EL (cell line): ENCODE results near the gene TIPRL.
A peak's percentile ranks its signal among the peaks of the same experiment; 100 is the strongest.

ENCODE experiments used
- DNase-seq: peaks from one replicate; pipeline ENCODE4 v3.0.0-alpha.2; 2016

The TIPRL gene

DNA sequence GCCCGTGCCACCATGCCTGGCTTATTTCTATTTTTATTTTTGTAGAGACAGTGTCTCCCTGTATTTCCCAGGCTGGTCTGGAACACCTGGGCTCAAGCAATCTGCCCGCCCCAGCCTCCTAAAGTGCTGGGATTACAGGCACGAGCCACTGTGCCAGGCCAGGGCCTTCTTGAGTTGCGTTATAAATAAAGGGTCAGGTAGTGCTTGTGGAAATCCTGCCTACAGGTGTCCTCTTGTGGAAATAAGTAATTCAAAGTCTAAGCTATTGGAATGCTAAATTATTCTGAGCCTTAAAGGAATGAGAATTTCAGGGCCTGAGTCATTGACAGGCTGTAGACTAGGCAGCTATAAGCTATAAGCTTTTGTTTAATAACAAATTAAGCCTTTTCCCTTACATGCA is 38.9 kb downstream of the TIPRL start:
- DNase-seq = no peak

DNA sequence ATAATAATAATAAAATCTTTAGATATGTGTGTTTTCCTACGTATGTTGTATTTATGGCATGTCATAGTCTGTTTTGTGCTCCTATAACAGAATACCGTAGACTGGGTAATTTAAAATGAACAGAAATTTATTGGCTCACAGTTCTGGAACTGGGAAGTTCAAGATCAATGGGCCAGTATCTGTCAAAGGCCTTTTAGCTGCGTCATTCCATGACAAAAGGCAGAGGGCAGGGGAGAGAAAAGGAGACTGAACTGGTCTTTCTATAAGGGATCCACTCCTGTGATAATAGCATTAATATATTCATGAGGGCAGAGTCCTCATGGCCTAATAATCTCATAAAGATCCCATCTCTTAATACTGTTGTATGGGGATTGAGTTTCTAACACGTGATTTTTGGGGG is 39.9 kb downstream of the TIPRL start:
- no peak for DNase-seq

- DNase-seq = no peak
Measured at GRCh38 chr1:168220470-168220871, 41.7 kb downstream of the TIPRL start.

GRCh38 chr1:168221275-168221674 is 42.5 kb downstream of the TIPRL start:
- no peak for DNase-seq

DNA sequence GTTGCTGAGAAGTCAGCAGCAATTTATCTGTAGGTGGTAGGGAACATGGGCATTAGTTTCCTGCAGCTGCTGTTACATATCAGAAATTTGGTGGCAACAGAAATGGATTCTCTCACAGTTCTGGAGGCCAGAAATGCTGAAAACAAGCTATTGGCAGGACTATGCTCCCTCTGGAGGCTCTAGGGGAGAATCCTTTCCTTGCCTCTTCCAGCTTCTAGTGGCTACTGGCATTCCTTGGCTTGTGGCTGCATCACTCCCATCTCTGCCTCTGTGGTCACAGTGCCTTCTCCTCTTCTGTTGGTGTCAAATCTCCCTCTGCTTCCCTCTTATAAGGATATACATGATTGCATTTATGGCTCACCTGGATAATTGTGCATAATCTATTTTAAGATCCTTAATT is 44.5 kb downstream of the TIPRL start:
- DNase-seq = no peak

DNA sequence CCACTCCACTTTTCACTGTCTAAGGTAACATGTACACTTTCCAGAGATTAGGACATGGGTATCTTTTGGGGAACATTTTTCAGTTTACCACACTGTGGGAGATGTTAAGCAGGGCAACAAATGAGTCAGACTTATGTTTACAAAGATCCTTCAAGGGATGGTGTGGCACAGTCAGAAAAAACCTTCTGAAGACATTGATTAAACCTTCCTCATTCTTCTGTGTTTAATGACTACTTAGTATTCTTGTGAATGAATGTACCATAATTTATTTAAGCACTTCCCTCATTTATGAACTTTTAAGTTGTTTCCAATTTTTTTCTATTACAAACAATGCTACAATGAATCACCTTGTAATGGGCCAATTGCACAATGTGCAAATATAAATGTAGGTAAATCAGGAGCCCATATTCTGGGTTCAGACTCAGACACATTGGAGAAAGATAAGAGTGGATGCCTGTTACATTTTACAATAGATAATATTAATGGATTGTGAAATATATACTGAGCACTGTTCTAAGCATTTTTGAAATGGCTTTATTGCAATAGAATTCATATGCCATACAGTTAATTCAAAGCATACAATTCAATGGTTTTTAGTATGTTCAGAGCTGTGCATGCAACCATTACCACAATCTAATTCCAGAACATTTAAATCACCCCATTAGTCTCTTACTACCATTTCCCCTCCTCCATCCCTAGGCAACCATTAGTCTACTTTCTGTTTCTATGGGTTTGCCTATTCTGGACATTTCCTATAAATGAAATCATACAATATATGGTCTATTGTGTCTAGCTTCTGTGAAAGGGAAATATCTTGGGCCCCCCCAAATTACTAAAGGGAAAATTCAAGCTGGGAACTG is 45.1 kb downstream of the TIPRL start:
- DNase-seq = no peak

- DNase-seq = no peak
Measured at GRCh38 chr1:168224991-168225390, 46.2 kb downstream of the TIPRL start.

GRCh38 chr1:168225476-168226190 is 46.9 kb downstream of the TIPRL start, which contains the start of gene SFT2D2:
Gene SFT2D2, plus strand, starts transcription at chr1:168226004. Its CDS starts 76 bp downstream, at chr1:168226080.
- peak; percentile 75 for DNase-seq

GRCh38 chr1:168227620-168228019 is 48.9 kb downstream of the TIPRL start:
- peak; percentile 37 for DNase-seq

- no peak for DNase-seq
Measured at GRCh38 chr1:168229893-168230292, 51.1 kb downstream of the TIPRL start.

DNA sequence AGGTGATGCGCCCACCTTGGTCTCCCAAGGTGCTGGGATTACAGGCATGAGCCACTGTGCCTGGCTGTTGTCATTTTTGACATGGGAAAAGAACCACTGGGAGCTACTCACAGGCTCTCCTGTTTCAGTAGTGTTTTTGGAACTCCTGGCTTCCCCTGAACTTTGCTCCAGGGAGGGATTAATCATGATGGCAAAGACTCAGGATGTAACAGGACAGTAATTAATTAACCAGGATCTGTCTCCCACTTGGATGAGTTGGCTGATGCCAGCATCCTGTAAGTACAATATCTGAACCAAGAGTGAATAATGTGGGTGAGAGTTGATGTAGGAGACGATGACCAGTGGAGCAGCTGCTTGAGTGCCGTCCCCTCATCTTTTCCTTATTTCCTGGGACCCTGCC is 51.9 kb downstream of the TIPRL start:
- DNase-seq = no peak

- DNase-seq = peak; percentile 59
Measured at GRCh38 chr1:168234846-168235547, 56.2 kb downstream of the TIPRL start.

GRCh38 chr1:168235548-168235885 is 56.8 kb downstream of the TIPRL start:
- DNase-seq = no peak

- no peak for DNase-seq
Measured at GRCh38 chr1:168235937-168236336, 57.2 kb downstream of the TIPRL start.

GRCh38 chr1:168236836-168237611 is 58.3 kb downstream of the TIPRL start:
- DNase-seq = no peak

DNA sequence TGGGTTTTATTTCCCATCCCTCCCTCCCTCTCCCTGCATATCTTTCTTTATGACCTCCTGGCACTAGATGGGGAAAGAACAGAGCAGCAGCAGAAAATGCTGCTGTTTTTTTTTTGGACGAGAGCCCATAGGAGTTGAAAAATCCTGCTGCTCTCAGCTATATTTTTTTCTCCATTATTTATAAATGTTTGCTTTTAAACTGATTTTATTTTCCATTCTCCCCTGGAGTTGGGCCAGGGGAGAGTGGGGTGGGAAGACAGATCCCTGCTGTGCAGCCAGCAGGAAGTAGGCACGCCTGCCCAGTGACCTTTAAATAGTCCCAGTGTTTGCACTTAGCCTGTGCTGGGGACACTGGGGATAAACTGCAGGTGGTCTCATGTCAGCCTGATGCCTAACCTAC is 64.4 kb downstream of the TIPRL start:
- no peak for DNase-seq

DNA sequence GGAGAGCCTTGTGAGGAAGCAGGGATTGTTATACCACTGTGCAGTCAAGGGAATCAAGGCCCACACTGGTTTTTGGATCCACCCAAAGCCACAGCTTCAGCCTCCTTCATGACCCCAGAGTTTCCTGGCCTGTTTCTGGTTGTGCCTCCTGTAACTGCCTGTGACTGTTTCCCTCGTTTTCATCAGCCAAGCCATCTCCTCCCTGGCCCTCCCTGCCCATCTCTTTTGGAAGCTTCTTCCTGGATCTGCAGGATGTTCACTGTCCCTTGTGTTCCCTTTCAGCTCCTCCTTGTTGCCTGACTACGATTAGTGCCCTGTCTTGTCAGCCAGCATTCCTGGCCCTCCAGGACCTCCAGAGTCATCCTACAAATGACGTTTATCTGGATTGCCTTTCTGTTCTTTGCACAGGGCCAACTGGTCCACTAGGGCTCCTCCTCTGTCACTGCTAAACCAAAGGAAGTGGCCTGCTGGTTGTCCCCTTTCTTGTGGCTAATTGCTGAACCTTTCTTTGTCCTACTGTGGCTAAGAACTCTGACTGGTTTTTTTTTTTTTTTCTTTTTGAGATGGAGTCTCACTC is 65.0 kb downstream of the TIPRL start:
- DNase-seq = no peak

DNA sequence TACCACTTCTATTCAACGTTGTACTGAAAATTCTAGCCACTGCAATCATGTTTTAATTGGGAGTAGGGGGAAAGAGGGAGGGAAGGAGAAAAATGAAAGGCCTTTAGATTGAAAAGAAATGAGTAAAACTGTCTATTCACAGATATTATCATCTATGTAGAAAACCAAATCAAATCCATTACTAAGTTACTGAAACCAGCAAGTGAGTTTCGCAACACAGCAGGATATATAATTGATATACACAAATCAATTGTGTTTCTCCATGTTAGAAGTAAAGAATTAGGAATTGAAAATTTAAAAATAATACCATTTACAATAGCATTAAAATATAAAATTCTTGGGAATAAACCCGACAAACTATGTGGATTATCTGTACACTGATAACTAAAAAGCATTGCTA is 66.3 kb downstream of the TIPRL start:
- DNase-seq = no peak

DNA sequence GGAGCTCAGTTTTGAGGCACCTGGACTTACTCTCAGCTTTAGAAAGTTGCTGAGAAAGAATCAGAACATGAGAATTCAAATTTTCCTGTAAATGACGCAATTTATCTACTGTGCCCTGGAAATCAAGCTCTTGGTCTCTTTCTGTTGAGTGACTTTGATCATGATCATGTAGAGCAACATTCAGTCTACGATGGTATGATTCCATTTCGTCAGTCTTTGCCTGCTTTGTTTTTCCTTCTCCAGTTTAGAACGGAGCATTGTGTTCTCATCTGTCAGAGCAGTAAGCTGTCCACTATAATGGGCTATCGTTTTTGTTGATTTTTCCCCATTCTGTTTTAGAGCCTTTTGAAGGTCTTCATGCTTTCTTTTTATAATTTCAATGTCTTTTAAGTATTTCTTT is 67.7 kb downstream of the TIPRL start:
- no peak for DNase-seq
